ENCODE data around the gene CSNK1G3. TPM values are rescaled to one million over a fixed set of nuclear protein-coding genes. Genes with fewer than 3 reads are reported as not detected.

Gene CSNK1G3
- total RNA-seq, 1 donor from 2014 or later = 65.7 TPM

- no peak for DNase-seq (ENCODE audit: low spot score, unreplicated experiment)
- Mint-ChIP-seq H3K4me3 (ENCODE audit: low read depth) (no peak overlapping the region), H3K27me3 (no peaks in the 10 kb centered on the region), H3K36me3 (ENCODE audit: insufficient read depth) (no peaks in the 10 kb centered on the region), H3K4me1 (ENCODE audit: low read depth) (peaks cover 11% of the 10 kb centered on the region), H3K27ac (no peak overlapping the region), H3K9me3 (ENCODE audit: low read depth) (no peaks in the 10 kb centered on the region)
- TF ChIP-seq CTCF (IDR thresholded peaks at IDR 0.05; ENCODE audit: unreplicated experiment) = no peak
Measured at GRCh38 chr5:123535648-123536047, 23.7 kb downstream of the CSNK1G3 start.

GRCh38 chr5:123537256-123537655 is 25.3 kb downstream of the CSNK1G3 start:
- no peaks in the 10 kb centered on the region for H3K36me3 Mint-ChIP-seq (ENCODE audit: insufficient read depth)
- no peak for TF ChIP-seq CTCF (IDR thresholded peaks at IDR 0.05; ENCODE audit: unreplicated experiment)
- H3K4me1 Mint-ChIP-seq (ENCODE audit: low read depth) = peaks cover 7% of the 10 kb centered on the region
- H3K27me3 Mint-ChIP-seq = no peaks in the 10 kb centered on the region
- H3K4me3 Mint-ChIP-seq (ENCODE audit: low read depth) = no peak overlapping the region
- no peak overlapping the region for H3K27ac Mint-ChIP-seq
- no peak for DNase-seq (ENCODE audit: low spot score, unreplicated experiment)
- no peaks in the 10 kb centered on the region for H3K9me3 Mint-ChIP-seq (ENCODE audit: low read depth)

- Mint-ChIP-seq H3K27me3 (no peaks in the 10 kb centered on the region), H3K4me1 (ENCODE audit: low read depth) (peaks cover 10% of the 10 kb centered on the region), H3K36me3 (ENCODE audit: insufficient read depth) (no peaks in the 10 kb centered on the region), H3K27ac (no peak overlapping the region), H3K9me3 (ENCODE audit: low read depth) (no peaks in the 10 kb centered on the region), H3K4me3 (ENCODE audit: low read depth) (no peak overlapping the region)
- DNase-seq (ENCODE audit: low spot score, unreplicated experiment) = no peak
- no peak for TF ChIP-seq CTCF (IDR thresholded peaks at IDR 0.05; ENCODE audit: unreplicated experiment)
Measured at GRCh38 chr5:123537845-123538244, 25.9 kb downstream of the CSNK1G3 start.

- no peak for TF ChIP-seq CTCF (IDR thresholded peaks at IDR 0.05; ENCODE audit: unreplicated experiment)
- peaks cover 19% of the 10 kb centered on the region for H3K4me1 Mint-ChIP-seq (ENCODE audit: low read depth)
- DNase-seq (ENCODE audit: low spot score, unreplicated experiment) = no peak
- H3K4me3 Mint-ChIP-seq (ENCODE audit: low read depth) = no peak overlapping the region
- no peaks in the 10 kb centered on the region for H3K9me3 Mint-ChIP-seq (ENCODE audit: low read depth)
- H3K27ac Mint-ChIP-seq = peak overlapping the region; percentile 84
- H3K27me3 Mint-ChIP-seq = no peaks in the 10 kb centered on the region
- no peaks in the 10 kb centered on the region for H3K36me3 Mint-ChIP-seq (ENCODE audit: insufficient read depth)
Measured at GRCh38 chr5:123538670-123539459, 26.9 kb downstream of the CSNK1G3 start.

GRCh38 chr5:123540534-123540933 is 28.6 kb downstream of the CSNK1G3 start:
- H3K27me3 Mint-ChIP-seq = no peaks in the 10 kb centered on the region
- no peak for DNase-seq (ENCODE audit: low spot score, unreplicated experiment)
- H3K9me3 Mint-ChIP-seq (ENCODE audit: low read depth) = no peaks in the 10 kb centered on the region
- H3K27ac Mint-ChIP-seq = no peak overlapping the region
- H3K4me3 Mint-ChIP-seq (ENCODE audit: low read depth) = no peak overlapping the region
- peaks cover 3% of the 10 kb centered on the region for H3K36me3 Mint-ChIP-seq (ENCODE audit: insufficient read depth)
- TF ChIP-seq CTCF (IDR thresholded peaks at IDR 0.05; ENCODE audit: unreplicated experiment) = no peak
- H3K4me1 Mint-ChIP-seq (ENCODE audit: low read depth) = peaks cover 19% of the 10 kb centered on the region

Data from progenitor cell of endocrine pancreas (in vitro differentiated cells).